WI38 (cell line): ENCODE results near the gene CD70.
"Not testable (repeated sequence)": the region's sequence is repeated elsewhere in the genome, so short reads cannot be mapped to it uniquely, and the experiment has no call there.

Experiments used
- H3K4me3 ChIP-seq: 2 replicates; pipeline ENCODE4 v1.5.1; 2011; ENCODE audit warnings: low read depth, mild to moderate bottlenecking, control low read depth, low read length
- CTCF ChIP-seq: IDR thresholded peaks from 2 replicates; pipeline ENCODE4 v1.5.1; 2012; ENCODE audit warnings: low read depth, mild to moderate bottlenecking, control low read depth, low read length

The CD70 gene

GRCh38 chr19:6572217-6572616 lies 18.7 kb downstream of the CD70 start:
- H3K4me3 ChIP-seq, result no peak overlapping the region
- TF ChIP-seq CTCF, result no peak

- no peak overlapping the region for H3K4me3 ChIP-seq
- TF ChIP-seq CTCF, result no peak
Observed at GRCh38 chr19:6571167-6571566, 19.8 kb downstream of the CD70 start.

GRCh38 chr19:6570764-6571163 lies 20.2 kb downstream of the CD70 start:
- no peak overlapping the region for H3K4me3 ChIP-seq
- no peak for TF ChIP-seq CTCF

GRCh38 chr19:6568816-6569215 lies 22.1 kb downstream of the CD70 start:
- TF ChIP-seq CTCF, result no peak
- no peak overlapping the region for H3K4me3 ChIP-seq

GRCh38 chr19:6568010-6568526 lies 22.9 kb downstream of the CD70 start:
- no peak for TF ChIP-seq CTCF
- no peak overlapping the region for H3K4me3 ChIP-seq

GRCh38 chr19:6566727-6567126 lies 24.2 kb downstream of the CD70 start:
- not testable (repeated sequence) for H3K4me3 ChIP-seq

GRCh38 chr19:6564393-6564792 lies 26.6 kb downstream of the CD70 start:
- H3K4me3 ChIP-seq, result no peak overlapping the region
- TF ChIP-seq CTCF, result no peak

- H3K4me3 ChIP-seq, result not testable (repeated sequence)
Observed at GRCh38 chr19:6562437-6562836, 28.5 kb downstream of the CD70 start.
